ENCODE measurements around the gene ACP4.

The ACP4 gene

GRCh38 chr19:50823389-50824042 is 33.3 kb downstream of the ACP4 start, which contains the start of gene KLK1:
KLK1 (minus strand) TSS chr19:50823787; CDS start chr19:50823748, 39 bp downstream.
- no peak for DNase-seq (ENCODE audit: low spot score)

DNA sequence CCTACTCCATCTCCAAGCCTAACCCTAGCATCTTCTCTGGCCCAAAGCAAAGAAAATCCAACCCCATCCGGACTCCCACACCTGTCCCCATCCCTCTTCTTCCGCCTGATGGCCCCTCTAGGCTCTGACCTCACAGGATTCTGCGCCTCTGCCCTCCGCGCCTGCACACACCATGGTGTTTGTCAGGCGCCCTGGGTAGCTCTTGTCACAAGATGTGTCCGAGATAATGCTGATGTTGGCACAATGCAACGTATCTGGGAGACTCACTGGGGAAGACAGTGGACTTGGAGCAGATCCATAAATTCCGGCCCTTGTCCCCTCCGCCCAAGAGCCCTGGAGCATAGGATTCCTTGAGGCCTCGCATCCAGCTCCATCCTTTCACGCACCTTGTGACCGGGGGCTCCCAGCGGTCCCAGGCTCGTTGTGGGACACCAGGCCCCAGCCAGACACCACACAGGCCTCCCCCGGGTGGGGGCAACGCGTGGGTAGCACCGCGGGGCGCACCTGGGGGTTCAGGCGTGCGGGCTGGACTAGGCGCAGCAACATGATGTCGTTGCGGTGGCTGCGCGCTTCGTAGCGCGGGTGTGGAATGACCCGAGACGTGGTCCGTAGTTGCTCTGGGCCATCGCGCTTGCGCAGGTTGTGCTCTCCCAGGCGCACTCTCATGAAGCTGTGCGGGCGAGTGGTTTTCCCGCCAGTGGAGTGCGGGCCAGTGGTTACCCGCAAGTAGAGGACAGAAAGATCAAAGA is 36.5 kb downstream of the ACP4 start:
- no peak for DNase-seq (ENCODE audit: low spot score)

- no peak for DNase-seq (ENCODE audit: low spot score)
Measured at GRCh38 chr19:50827476-50827875, 37.3 kb downstream of the ACP4 start.

DNA sequence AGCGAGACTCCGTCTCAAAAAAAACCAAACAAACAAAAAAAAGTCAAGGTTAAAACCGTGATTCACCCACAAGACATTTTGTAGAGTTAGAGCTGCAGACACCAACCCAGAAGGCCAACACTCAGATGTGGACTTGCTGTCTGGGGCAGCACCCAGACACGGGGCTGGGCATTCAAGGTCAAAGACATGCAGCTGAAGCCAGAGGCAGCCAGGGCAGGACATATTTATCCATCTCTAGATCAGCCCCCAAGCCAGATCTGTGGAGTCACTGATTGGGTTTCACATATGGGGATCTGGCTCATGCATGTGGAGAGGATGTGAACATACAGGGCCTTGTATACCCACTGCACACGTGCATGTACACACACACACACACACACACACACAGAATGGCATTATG is 39.6 kb downstream of the ACP4 start:
- no peak for DNase-seq (ENCODE audit: low spot score)

- DNase-seq (ENCODE audit: low spot score), result no peak
Measured at GRCh38 chr19:50830266-50831025, 40.2 kb downstream of the ACP4 start.

DNA sequence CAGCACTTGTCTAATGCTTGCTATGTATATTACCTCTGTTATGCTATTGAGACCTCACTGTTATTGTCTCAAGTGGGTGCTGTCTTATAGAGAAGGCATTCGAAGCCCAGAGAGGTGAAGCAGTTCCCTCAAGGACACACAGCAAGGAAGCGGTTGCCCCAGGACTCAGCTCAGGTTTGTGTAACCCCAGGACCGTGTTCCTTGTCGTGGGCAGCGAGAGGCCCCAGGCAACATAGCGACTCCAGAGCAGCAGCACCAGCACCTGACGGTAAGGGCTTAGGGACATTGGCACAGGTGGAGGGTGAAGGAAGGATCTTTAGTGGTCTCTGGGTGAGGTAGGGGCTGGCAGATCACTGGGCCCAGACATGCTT is 40.8 kb downstream of the ACP4 start:
- DNase-seq (ENCODE audit: low spot score), result no peak

DNA sequence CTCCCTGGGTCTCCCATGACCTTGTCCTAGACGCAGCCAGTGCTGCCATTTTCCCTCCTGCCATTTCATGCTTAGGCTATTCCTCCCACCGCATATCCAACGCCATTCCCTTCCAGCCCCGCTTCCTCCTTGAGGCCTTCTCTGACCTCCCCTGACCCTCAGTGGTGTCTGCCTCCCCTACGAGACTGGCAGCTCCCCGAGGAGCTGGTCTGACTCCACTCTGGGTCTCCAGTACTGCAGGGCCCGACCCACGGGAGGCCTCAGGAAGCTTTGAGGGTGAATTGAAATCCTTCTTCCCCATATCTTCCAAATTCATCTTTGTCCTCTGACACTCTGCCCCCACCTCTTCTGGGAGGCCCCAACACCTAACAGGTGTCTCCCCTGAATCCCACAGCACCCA is 42.5 kb downstream of the ACP4 start:
- no peak for DNase-seq (ENCODE audit: low spot score)

DNA sequence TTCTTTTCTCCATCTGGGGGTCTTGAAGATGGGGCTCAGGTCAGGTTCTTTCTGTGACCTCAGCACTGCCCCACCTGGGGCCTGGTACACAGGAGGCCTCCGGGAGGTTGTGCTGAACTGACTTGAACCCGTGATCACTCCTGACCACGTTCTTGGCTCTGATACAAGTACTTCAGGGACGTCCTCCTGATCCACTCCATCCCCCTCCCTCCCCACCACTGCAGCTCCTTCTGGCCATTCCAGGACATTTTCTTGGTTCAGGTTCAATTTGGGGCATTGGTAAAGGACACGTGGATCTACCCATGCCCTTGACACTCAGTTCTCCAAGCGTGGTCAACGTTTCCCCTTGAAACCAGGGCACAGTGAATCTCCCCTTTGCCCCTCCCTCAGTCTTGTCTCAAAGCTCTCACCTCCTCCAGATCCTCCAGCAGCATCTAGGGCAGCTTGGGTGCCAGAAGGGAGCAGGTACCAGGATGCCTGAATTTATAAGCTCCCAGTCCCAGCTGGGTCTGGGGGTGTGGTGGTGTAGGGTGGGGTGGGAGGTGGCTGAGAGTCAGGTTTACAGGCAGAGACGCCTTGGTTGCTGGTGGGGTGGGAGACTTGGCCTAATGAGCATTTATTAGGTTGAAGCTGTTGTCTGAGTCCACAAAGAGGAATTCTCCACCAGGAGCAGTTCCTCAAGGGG is 43.0 kb downstream of the ACP4 start, which contains the start of gene KLK15:
Gene KLK15, minus strand, starts transcription at position 458 of the 685 bp plus-strand sequence. CDS start 2,082 bp downstream, outside the sequence.
- no peak for DNase-seq (ENCODE audit: low spot score)

DNA sequence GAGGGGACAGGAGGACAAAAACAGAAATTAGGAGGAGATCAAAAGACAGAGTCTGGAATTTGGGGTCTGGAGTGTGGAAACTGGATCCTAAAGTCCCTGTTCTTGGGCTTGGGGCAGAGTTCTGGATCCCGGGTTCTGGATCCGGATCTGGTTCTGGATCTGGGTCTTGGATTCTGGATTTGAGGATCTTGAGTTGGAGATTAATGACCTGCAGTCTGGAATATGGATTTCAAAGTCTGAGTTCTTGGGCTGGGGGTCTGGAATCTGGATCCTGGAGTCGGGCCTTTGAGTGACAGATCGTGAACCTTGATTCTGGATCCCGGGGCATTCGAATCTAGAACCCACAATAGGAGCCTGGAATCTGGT is 43.6 kb downstream of the ACP4 start:
- DNase-seq (ENCODE audit: low spot score), result no peak

- DNase-seq (ENCODE audit: low spot score), result no peak
Measured at GRCh38 chr19:50835103-50835784, 45.0 kb downstream of the ACP4 start.

GRCh38 chr19:50835785-50836542 is 45.7 kb downstream of the ACP4 start:
- DNase-seq (ENCODE audit: low spot score), result peak; percentile 37

- no peak for DNase-seq (ENCODE audit: low spot score)
Measured at GRCh38 chr19:50836543-50837195, 46.5 kb downstream of the ACP4 start.

DNA sequence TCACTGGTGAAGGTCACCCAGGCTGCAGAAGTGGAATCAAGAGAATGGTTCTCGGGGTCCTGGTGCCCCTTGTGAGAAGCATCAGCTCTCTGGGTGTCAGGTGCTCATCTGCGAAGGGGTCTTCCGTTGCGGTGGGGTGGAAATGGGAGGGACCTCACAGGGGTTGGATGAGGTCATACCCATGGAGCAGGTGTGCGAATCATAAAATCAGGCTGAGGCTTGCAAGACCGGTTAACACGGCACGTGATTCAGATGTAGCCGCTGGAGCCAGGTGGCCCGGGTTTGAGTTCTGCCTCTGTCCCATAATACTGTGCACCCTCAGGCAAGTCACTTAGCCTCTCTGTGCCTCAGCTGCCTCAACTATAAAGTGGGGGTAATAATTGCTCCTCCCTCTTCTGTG is 47.1 kb downstream of the ACP4 start:
- DNase-seq (ENCODE audit: low spot score), result no peak

DNA sequence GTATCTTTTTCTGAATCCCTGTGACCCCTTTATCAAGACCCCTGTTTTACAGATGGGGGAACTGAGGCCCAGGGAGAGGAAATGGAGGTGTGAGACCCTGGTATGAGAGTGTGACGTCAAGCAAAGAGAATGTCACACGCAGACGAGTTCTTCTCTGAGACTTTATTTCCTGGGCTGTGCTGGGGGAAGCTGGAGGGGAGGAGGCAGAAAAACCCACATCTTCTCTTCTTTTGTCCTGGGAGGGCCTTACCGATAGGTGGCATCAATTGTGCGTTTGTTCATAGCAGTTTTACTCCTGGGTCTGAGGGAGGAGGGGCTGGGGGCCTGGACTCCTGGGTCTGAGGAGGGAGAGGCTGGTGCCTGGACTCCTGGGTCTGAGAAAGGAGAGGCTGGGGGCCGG is 48.0 kb downstream of the ACP4 start:
- DNase-seq (ENCODE audit: low spot score), result no peak

GRCh38 chr19:50839712-50840655 is 49.8 kb downstream of the ACP4 start:
- no peak for DNase-seq (ENCODE audit: low spot score)

- no peak for DNase-seq (ENCODE audit: low spot score)
Measured at GRCh38 chr19:50842130-50842529, 51.9 kb downstream of the ACP4 start.

DNA sequence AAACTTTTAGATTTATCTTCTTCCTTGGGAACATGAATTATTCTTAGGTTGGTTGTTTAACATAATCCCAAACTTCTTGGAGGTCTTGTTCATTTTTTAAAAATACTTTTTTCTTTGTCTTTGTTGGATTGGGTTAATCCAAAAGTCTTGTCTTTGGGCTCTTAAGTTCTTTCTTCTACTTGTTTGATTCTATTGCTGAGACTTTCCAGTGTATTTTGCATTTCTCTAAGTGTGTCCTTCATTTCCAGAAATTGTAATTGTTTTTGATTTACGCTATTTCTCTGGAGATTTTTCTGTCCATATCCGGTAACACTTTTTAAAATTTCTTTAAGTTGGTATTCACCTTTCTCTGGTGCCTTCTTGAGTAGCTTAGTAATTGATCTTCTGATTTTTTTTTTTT is 53.0 kb downstream of the ACP4 start:
- DNase-seq (ENCODE audit: low spot score), result no peak

DNA sequence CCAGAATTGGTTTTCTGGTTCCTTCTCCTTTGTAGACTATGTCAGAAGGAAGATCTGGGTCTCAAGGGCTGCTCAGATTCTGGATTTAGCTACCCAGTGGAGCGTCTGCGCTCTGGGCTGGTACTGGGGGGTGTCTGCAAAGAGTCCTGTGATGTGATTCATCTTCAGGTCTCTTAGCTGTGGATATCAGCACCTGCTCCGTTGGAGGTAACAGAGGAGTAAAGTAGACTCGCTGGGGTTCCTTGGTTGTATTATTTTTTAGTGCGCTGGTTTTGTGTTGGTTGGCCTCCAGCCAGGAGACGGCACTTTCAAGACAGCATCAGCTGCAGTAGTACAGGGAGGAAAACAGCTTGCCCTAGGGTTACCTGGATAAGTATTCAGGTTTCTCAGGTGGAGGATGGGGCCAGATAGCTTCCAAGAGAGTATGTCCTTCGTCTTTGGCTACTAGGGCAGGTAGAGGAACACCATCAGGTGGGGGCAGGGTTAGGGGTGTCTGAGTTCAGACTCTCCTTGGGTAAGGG is 53.5 kb downstream of the ACP4 start:
- no peak for DNase-seq (ENCODE audit: low spot score)

- DNase-seq (ENCODE audit: low spot score), result no peak
Measured at GRCh38 chr19:50844296-50844935, 54.2 kb downstream of the ACP4 start.
